K562 (cell line): Measurements from ENCODE around the gene LRFN3. TPM values are rescaled to one million over a fixed set of nuclear protein-coding genes. Genes with fewer than 3 reads are reported as not detected.
A peak's percentile ranks its signal among the peaks of the same experiment; 100 is the strongest.

Experiments used
- CBFA2T2 ChIP-seq: fragments of 450-650 bp; conservative IDR thresholded peaks from 2 replicates; pipeline ENCODE4 v1.6.1; 2017; ENCODE audit warnings: mild to moderate bottlenecking
- CREBBP ChIP-seq: IDR thresholded peaks from one replicate; pipeline ENCODE4 v1.6.1; 2012; ENCODE audit warnings: low read depth, mild to moderate bottlenecking, control low read depth, inconsistent platforms, low read length
- EHMT2 ChIP-seq: fragments of 450-650 bp; IDR thresholded peaks from 2 replicates; pipeline ENCODE4 v1.6.1; 2018; ENCODE audit warnings: antibody characterized with exemption
- FOXO4 ChIP-seq: fragments of 450-650 bp; formaldehyde crosslinking; IDR thresholded peaks from 2 replicates; pipeline ENCODE4 v1.4.0; 2020; ENCODE audit warnings: mild to moderate bottlenecking, moderate library complexity
- GABPA ChIP-seq: fragments of 200-800 bp; sonication (Bioruptor generic); conservative IDR thresholded peaks from 2 replicates; pipeline ENCODE4 v1.6.1; 2016; ENCODE audit warnings: low read depth, missing genetic modification characterization, missing compliant biosample characterization
- HDAC2 ChIP-seq: fragments of 450-650 bp; IDR thresholded peaks from 2 replicates; pipeline ENCODE4 v1.6.1; 2016; ENCODE audit warnings: mild to moderate bottlenecking
- HMGN3 ChIP-seq: IDR thresholded peaks from 2 replicates; pipeline ENCODE4 v1.6.1; 2011; ENCODE audit warnings: borderline replicate concordance, low read depth, mild to moderate bottlenecking, mixed read lengths, low read length; ENCODE audit not compliant: insufficient read length; ENCODE audit errors: extremely low read depth
- KLF10 ChIP-seq: fragments of 250-450 bp; sonication (Bioruptor Pico); IDR thresholded peaks from 2 replicates; pipeline ENCODE4 v1.6.1; 2021; ENCODE audit warnings: matching md5 sums
- NR2C1 ChIP-seq, 2 experiments: fragments of 450-650 bp; IDR thresholded peaks; 2 replicates each; pipeline ENCODE4 v1.6.1; 2017; ENCODE audit warnings: mild to moderate bottlenecking in 2 of 2, antibody characterized with exemption in 1 of 2, inconsistent platforms in 1 of 2, missing compliant biosample characterization in 1 of 2, missing genetic modification characterization in 1 of 2
- NR2C2 ChIP-seq, 2 experiments: fragments of 200-800 bp in 1 of 2; sonication (Bioruptor generic) in 1 of 2; sonication (generic) in 1 of 2; formaldehyde crosslinking in 1 of 2; IDR thresholded peaks; 2 replicates each; pipeline versions ENCODE4 v1.6.1 to v1.8.0; 2016 to 2022; ENCODE audit warnings: mild to moderate bottlenecking in 1 of 2, missing compliant biosample characterization in 1 of 2, missing genetic modification characterization in 1 of 2, missing genetic modification reagents in 1 of 2
- PHTF2 ChIP-seq: fragments of 250-450 bp; sonication (Bioruptor Pico); IDR thresholded peaks from 2 replicates; pipeline ENCODE4 v1.5.0; 2021; ENCODE audit warnings: mild to moderate bottlenecking
- RBFOX2 ChIP-seq: fragments of 200-400 bp; formaldehyde crosslinking; IDR thresholded peaks from 2 replicates; pipeline ENCODE4 v1.6.1; 2017; ENCODE audit warnings: low read depth, mild to moderate bottlenecking, low read length, moderate library complexity
- SFPQ ChIP-seq: fragments of 200-400 bp; formaldehyde crosslinking; IDR thresholded peaks from 2 replicates; pipeline ENCODE4 v1.6.1; 2017; ENCODE audit warnings: mild to moderate bottlenecking, low read depth, low read length, moderate library complexity
- SMARCC2 ChIP-seq: fragments of 450-650 bp; IDR thresholded peaks from 2 replicates; pipeline ENCODE4 v1.6.1; 2017; ENCODE audit warnings: antibody characterized with exemption, moderate library complexity, mild to moderate bottlenecking, low read depth
- SREBF2 ChIP-seq: sonication (generic); formaldehyde crosslinking; IDR thresholded peaks from 2 replicates; pipeline ENCODE4 v1.4.0; 2020; ENCODE audit warnings: mild to moderate bottlenecking, missing genetic modification reagents
- TAF1 ChIP-seq: IDR thresholded peaks from 2 replicates; pipeline ENCODE4 v1.6.1; 2011; ENCODE audit warnings: mild to moderate bottlenecking, low read length, moderate library complexity; ENCODE audit not compliant: insufficient read depth, control insufficient read depth, severe bottlenecking; ENCODE audit errors: extremely low read depth
- TCF3 ChIP-seq: sonication (generic); formaldehyde crosslinking; IDR thresholded peaks from 2 replicates; pipeline ENCODE4 v1.4.0; 2020; ENCODE audit warnings: mild to moderate bottlenecking, missing genetic modification reagents
- XRCC3 ChIP-seq: fragments of 450-650 bp; IDR thresholded peaks from 2 replicates; pipeline ENCODE4 v1.6.1; 2017; ENCODE audit warnings: mild to moderate bottlenecking, moderate library complexity
- ZNF165 ChIP-seq: fragments of 250-450 bp; sonication (Bioruptor Pico); IDR thresholded peaks from 2 replicates; pipeline ENCODE4 v1.4.0; 2020; ENCODE audit warnings: borderline replicate concordance
- ZNF384 ChIP-seq: IDR thresholded peaks from 2 replicates; pipeline ENCODE4 v1.6.1; 2012; ENCODE audit warnings: low read depth, low read length, improper control_type of control experiment
- ZNF639 ChIP-seq, 2 experiments: fragments of 200-800 bp in 1 of 2; sonication (Bioruptor generic) in 1 of 2; sonication (generic) in 1 of 2; formaldehyde crosslinking in 1 of 2; IDR thresholded peaks in 1 of 2; conservative IDR thresholded peaks in 1 of 2; 2 replicates each; pipeline versions ENCODE4 v1.5.0 to v1.6.1; 2016 to 2020; ENCODE audit warnings: missing compliant biosample characterization in 1 of 2, missing genetic modification characterization in 1 of 2, missing genetic modification reagents in 1 of 2
- ZNF668 ChIP-seq: fragments of 250-450 bp; sonication (Bioruptor Pico); IDR thresholded peaks from 2 replicates; pipeline ENCODE4 v1.8.0; 2022; ENCODE audit warnings: mild to moderate bottlenecking, inconsistent platforms
- ZNF696 ChIP-seq: fragments of 250-450 bp; sonication (Bioruptor Pico); conservative IDR thresholded peaks from 2 replicates; pipeline ENCODE4 v1.4.0; 2020; ENCODE audit warnings: mild to moderate bottlenecking, moderate library complexity
- ZNF79 ChIP-seq: fragments of 250-450 bp; sonication (Bioruptor Pico); IDR thresholded peaks from 2 replicates; pipeline ENCODE4 v1.4.0; 2020; ENCODE audit warnings: low read depth, mild to moderate bottlenecking, moderate library complexity
- polyA plus RNA-seq, 8 experiments: library from polyadenylated mRNA; depleted of rRNA in 4 of 8; stranded (reverse) in 5 of 8; unstranded in 3 of 8; fragments of >200 nt; fragmentation: Nextera tagmentation in 2 of 8; fragmentation: Illumina TruSeq in 1 of 8; extraction: Ambion mirVana in 2 of 8; extraction: Trizol in 1 of 8; gene quantifications; 2 replicates each; pipeline versions ENCODE4 v1.2.1 to v1.2.3, GENCODE V29; 2011 to 2014; ENCODE audit warnings: inconsistent platforms in 1 of 8, missing spikeins in 1 of 8
- total RNA-seq, 7 experiments: library from RNA; depleted of rRNA in 6 of 7; stranded (reverse); fragments of >200 nt in 6 of 7; fragmentation: Illumina TruSeq in 2 of 7; extraction: Trizol in 2 of 7; gene quantifications; 2 replicates each; pipeline versions ENCODE4 v1.2.1 to v1.2.3, GENCODE V29; 2011 to 2021; ENCODE audit warnings: low replicate concordance in 1 of 7

The LRFN3 gene
- total and polyA plus RNA-seq, 9 of the 15 experiments (the other 6 are each of a cell fraction or from before 2014, with no cell fraction given) = 0.03 to 0.12 (median 0.11) TPM; not detected in 6

DNA sequence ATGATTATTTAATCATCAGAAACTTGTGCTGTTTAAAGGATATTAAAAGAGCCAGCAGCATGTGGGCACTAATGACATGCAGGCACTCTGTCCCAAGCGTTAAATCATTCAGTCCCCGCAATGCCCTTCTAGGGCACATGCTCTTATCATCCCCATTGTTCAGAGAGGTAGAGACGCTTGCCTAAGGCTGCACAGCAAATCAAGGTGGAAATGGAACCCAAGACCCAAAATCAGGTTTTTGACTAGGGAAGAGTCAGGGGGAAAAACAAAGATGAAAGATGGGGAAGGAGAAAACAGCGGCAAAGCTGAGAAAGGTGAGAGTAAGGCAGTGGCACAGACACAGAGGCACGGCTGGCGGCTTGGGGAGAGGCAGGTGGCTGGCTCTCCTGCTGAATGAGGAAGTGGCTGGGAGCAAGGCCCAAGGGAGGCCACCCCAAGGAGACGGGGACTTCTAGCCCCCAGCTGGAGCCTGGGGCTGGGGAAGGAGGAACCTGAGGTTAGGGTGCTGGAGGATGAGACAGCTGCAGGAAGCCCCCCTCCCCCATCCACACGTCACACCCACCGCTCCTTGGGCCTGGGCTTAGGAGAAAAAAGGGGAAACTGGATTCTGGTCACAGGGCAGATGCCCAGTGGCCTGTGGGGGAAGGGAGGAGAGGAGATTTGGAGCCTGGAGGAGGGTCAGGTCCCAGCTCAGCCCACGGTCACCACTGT, 27.0 kb upstream of the LRFN3 start (continued):
- peak in 1 of 2 experiments; percentile 64; a peak in 1 of 4 replicates for TF ChIP-seq ZNF639 (CRISPR knock-in tag; conservative IDR thresholded peaks at IDR 0.05 in 1 of 2, IDR thresholded peaks at IDR 0.05 in 1 of 2)
- no peak for TF ChIP-seq NR2C2 (CRISPR knock-in tag; IDR thresholded peaks at IDR 0.05)
- peak; percentile 40; the same call in 1 of the 2 replicates for TF ChIP-seq NR2C2 (tag; IDR thresholded peaks at IDR 0.05)
- no peak for TF ChIP-seq PHTF2 (CRISPR knock-in tag)
- TF ChIP-seq ZNF384 = no peak
- TF ChIP-seq SFPQ = no peak
- TF ChIP-seq TAF1 = no peak
- TF ChIP-seq XRCC3 = no peak
- no peak for TF ChIP-seq ZNF696
- TF ChIP-seq ZNF165 (CRISPR knock-in tag) = no peak
- no peak for TF ChIP-seq RBFOX2
- peak; percentile 25; the same call in 1 of the 2 replicates for TF ChIP-seq CBFA2T2
- no peak; the same call in 1 of the 2 replicates for TF ChIP-seq GABPA (tag)
- no peak for TF ChIP-seq EHMT2
- TF ChIP-seq HDAC2 = peak; percentile 93
- no peak for TF ChIP-seq NR2C1 (IDR thresholded peaks at IDR 0.05)
- no peak for TF ChIP-seq NR2C1 (tag; IDR thresholded peaks at IDR 0.05)
- no peak for TF ChIP-seq KLF10 (CRISPR knock-in tag)
- TF ChIP-seq CREBBP = no peak
- no peak for TF ChIP-seq SMARCC2
- TF ChIP-seq FOXO4 (CRISPR knock-in tag) = no peak
- TF ChIP-seq HMGN3 = peak; percentile 61
- TF ChIP-seq SREBF2 (CRISPR knock-in tag) = no peak
- TF ChIP-seq TCF3 (CRISPR knock-in tag) = no peak
- no peak for TF ChIP-seq ZNF668 (CRISPR knock-in tag)
- TF ChIP-seq ZNF79 = no peak
